GM23248 (cell line): Measurements from ENCODE around the gene TNXB.

Experiments used
- EZH2 ChIP-seq: fragments of 200-600 bp; sonication (generic); IDR thresholded peaks from 2 replicates; pipeline ENCODE4 v1.6.1; 2018; ENCODE audit warnings: antibody characterized with exemption, mild to moderate bottlenecking; ENCODE audit not compliant: insufficient read depth, poor library complexity, severe bottlenecking
- EZH2phosphoT487 ChIP-seq: fragments of 200-600 bp; sonication (generic); IDR thresholded peaks from 2 replicates; pipeline ENCODE4 v1.6.1; 2018; ENCODE audit warnings: antibody characterized with exemption, moderate library complexity, mild to moderate bottlenecking, low read depth; ENCODE audit not compliant: insufficient read depth

DNA sequence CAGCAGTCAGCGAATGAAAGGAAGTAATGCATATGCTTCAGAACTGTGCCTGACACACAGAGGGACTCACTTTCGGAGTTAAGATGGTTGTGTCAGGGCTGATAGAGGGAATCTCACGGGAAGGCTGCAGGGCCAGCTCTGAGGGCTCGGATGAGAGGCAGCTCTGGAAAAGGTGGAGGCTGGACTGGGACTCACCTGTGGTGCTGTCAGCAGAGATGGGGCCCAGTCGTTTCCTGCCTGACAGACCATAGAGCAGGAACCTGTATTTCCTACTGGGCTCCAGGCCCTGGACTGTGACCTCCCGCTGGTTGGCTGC is 61.6 kb downstream of the TNXB start:
- TF ChIP-seq EZH2phosphoT487 (no peak), EZH2 (no peak)
